ENCODE data around the gene CCDC69.
"Not testable (repeated sequence)": the region's sequence is repeated elsewhere in the genome, so short reads cannot be mapped to it uniquely, and the experiment has no call there.

Gene CCDC69

DNA sequence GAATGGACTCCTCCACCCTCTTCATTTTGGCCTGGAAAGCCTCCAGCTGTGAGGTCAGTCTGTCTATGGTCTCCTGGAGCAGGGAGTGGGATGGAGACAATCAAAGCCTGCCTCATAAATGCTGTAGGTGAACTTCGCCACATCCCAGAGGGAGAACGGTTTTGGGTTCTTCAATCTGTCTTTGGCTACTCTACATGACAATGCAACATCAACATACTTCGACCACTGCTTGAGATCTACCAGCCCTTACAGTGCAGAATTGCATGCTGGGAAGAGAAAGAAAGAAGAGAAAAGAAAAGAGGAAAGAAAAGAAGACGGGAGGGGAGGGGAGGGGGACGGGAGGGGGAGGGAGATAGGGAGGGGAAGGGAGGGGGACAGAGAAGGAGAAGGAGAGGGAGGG lies 37.8 kb downstream of the CCDC69 start:
- no peak for DNase-seq

GRCh38 chr5:151184316-151185042 lies 39.4 kb downstream of the CCDC69 start:
- DNase-seq = no peak

GRCh38 chr5:151183456-151184245 lies 40.2 kb downstream of the CCDC69 start:
- DNase-seq = no peak

DNA sequence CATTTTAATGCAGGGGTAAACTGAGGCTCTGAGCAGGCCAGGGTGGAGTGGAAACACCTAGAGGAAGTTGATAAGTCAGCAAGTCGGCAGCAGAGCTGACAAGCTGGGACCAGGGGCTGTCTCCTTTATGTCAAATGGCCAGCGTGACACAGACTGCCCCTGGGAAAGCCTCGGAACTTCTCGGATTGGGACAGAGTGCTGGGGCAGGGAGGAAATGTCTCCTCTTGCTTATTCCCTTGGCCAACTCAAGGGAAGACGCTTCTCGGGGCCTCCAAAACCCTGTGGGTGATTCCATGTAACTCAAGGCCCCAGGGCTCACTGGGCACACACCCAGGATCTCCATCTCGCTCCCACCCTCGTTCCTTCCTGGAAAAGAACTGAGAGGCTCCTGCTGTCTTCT lies 40.9 kb downstream of the CCDC69 start:
- no peak for DNase-seq

- DNase-seq = no peak
These were observed 41.4 kb downstream of the CCDC69 start for GRCh38 chr5:151182524-151182900.

DNA sequence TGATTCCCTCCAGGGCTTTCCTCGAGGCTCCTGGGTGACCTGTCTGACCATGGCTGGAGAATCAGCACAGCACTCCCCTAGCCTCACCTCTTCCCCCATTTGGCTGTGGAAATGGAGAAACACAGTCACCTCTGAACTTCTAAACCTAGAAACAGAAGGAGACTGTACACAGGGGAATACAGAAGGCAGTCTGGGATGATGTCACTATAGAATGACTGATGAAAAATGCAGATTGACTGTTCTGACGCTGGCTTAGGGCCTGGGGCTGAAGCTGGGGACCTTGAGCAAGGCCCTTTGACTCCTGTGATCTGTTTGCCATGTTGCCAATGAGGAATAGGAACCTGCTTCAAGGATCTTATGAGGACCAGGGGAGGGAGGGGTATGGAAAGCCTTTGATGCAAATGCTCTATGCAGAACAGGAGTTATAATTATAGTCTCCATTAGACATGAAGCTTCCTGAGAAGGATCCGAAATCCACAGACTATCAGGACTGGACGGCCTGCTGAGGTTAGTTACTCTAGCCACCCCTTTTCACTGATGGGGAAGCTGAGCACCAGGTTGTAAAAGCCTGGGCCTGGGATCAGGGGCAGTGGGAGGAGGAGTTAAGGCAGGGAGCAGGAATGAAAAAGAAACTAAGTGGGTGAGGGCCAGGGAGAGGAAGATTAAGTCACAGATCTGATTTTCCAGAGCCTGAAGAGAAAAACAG lies 41.9 kb downstream of the CCDC69 start:
- no peak for DNase-seq

DNA sequence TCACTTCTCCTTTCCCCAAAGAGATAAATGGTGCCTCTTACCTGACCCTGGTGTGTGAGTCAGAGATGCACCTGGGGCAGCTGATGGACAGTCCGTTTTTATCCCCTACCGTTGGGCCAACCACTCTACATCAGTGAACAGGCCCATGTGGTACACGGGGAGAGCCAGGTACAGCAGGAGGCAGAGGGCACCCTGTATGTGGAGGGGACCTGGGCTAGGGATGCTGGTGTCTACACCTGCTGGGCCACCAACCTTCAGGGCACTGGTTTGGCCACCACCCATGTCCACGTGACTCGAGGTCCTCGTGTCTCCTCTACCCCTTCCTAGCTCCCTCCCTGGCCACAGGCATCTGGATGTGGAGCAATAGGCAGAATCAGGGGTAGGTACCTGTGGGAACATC lies 43.6 kb downstream of the CCDC69 start:
- no peak for DNase-seq

- no peak for DNase-seq
These were observed 44.4 kb downstream of the CCDC69 start for GRCh38 chr5:151179489-151179840.

DNA sequence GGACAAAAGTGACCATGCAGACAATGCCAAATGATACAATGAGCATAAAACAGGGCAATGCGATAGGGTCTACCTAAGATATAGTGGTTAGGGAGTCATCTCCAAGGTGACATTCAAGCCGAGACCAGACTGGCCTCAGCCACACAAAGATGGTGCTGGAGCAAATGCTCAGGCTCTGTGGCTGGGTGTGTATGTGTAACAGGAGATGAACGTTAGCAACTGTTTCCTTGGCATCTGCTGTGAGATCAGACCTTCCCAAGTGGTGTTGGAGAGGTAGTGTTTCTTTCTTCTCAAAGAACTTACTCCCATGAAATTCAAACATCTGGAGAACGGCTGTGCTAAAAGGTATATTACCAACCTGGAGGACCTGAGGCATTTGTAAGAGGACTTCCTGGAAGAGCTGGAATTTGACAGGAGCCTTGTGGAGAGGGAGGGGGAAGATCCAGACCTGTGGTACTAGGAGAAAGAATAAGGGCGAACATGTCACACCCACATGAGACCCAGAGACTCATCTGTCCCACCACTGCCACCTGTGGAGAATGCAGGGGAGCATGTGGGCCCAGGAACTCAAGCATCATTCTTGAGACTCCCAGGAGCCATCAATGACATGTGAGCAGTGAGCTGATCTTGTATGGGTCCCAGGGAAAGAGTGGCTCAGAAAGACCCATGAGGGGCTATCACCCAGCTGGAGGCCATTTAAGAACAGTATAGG lies 45.0 kb downstream of the CCDC69 start:
- DNase-seq = no peak

GRCh38 chr5:151178372-151178771 lies 45.5 kb downstream of the CCDC69 start:
- no peak for DNase-seq

DNA sequence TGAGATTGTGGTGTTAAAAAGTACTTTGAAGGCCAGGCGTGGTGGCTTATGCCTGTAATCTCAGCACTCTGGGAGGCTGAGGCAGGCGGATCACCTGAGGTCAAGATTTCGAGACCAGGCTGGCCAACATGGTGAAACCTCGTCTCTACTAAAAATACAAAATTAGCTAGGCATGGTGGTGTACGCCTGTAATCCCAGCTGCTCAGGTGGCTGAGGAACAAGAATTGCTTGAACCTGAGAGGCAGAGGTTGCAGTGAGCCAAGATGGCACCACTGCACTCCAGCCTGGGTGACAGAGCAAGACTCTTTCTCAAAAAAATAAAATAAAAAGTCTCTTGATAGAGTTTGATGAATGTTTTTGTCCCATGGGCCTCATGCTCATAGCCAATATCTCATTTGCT lies 47.6 kb downstream of the CCDC69 start:
- not testable (repeated sequence) for DNase-seq

GRCh38 chr5:151174612-151175101 lies 49.2 kb downstream of the CCDC69 start:
- DNase-seq = no peak

DNA sequence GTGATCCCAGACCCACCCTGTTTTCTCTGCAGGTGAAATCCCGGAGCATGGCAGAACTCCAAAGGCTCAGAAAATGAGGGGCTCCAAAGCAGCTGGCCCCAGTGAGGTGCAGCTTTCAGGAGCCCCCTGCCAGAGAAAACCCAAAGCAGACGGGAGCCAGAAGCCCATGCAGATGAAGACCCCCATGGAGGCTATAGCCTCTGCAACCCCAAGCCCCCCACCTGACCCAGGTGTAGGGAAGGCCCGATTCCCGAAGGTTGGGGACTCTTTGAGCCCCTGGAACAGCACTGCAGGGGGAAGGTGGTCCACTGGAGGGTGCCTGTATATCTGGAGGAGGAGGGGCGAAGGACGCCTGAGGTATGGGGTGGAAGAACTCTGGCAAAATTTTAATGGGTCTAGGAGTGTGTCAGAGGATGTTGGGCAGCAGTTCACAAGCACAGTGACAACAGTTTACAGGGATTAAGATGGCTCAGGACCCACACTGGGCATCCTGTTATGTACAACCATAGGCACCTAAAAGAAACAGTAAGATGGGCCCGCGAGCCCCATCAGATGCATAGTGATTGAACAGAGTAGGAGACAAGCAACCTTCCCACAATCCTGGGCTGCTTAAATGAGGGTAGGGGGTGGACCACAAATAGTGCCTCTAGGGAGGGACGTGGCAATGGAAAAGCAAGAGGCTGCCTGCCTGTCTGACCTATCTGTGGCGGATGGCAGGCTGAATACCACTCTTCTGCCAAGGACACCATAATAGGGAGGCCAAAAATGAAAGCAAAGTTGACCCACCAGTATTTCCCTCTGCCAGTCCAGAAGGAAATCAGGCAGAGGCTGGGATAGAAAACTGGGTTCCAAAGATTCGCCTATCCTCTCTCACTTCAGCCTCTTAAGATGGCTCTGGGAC lies 49.9 kb downstream of the CCDC69 start:
- no peak for DNase-seq

DNA sequence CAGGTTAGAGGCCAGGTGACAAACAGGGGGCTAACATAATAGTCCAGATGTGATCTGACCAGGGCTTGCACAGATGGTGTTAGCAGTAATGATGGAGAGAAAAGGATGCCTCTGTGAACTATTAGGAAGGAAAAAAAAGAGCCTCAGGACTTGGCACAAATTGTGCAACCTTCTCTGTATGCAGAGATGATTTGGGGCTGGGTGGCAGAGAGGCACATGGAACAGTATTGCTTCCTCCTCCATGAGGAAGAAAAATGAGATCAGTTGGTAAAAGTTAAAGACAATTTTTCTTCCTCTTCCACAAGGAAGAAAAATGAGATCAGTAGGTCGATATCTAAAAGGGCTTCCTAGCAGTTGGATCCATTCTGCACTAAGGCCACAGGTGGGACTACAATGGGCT lies 52.4 kb downstream of the CCDC69 start:
- DNase-seq = no peak

DNA sequence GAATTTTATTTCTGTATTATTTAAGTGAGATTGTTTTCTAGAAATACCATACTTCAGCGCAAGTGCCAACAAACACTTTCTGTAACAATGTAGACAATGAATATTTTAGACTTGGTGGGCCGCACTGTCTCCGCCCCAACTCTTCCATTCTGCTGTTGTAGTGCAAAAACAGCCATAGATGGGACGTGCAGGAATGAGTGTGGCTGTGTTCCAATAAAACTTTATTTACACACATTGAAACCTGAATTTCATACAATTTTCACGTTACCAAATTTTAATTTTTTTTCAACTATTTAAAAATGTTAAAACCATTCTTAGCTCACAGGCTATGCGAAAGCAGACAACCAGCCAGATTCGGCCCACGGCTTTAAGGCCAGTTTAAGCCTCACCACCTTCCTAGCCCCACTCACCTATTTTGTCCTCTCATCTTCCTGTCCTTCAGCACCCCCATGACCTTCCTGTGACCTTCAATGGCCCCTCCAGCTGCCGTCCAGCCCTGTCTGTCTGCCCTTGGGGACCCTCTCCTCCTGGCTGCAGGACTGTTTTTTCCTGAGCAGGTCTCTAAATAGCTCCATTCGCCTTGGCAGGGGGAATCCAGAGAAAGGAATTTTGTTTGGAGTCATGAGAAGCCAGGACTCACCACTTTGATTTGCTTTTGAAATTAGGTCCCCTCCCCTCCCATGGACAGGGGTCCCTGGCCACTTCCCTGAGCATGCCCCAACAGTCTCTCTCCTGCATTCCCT lies 55.1 kb downstream of the CCDC69 start:
- DNase-seq = no peak

- no peak for DNase-seq
These were observed 56.9 kb downstream of the CCDC69 start for GRCh38 chr5:151167022-151167421.

DNA sequence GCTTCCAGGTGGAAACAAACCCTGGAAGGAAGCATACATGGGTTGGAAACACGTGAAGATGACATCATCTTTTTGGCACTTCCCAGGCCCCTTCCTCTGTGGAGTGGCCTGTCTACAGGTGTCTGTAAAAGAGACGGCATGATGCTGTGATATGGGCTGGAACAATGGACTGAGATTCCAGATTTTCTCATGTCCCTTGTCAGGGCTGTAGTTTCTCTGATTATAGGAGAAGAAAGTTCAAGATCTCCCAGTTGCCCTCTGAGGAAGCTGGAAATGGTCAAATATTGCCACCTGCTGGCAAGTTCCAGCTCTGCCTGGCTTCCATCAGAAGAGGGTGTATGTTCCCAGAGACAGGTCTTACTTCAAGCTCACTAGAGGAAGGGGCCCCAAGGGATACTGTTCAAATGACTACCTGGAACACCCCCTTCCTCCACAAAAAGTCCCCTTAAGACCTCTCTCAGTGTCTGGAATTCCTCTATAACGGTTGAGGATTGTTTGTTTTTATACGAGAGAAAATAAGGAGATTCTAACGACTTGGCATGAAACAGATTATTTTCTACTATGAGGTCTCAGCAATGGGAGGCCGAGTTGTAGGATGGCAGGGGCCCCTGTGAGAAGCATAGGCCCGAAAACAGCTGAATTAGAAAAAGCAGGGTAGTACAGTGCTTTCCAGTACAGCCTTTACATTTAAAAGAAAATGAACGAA lies 59.1 kb downstream of the CCDC69 start:
- peak; percentile 74 for DNase-seq

DNA sequence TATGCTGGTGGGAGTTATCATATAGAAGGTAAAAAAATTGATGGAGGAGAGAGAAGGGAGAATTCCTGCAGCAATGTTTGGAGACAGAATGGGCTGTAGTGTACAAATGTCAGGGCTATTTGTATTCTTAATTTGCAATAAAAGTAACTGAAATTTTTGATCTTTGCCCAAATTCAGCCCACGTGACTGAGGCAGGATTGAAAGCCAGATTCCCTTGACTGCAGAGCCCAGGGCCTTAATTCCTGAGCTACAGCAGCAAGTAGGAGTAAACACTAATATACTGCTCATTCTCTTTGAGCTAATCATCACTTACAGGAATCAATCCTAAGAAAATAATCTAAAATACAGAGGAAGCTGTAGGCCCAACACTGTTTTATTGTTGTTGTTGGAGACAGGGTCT lies 61.1 kb downstream of the CCDC69 start:
- no peak for DNase-seq

GRCh38 chr5:151159649-151160373 lies 64.1 kb downstream of the CCDC69 start:
- no peak for DNase-seq

DNA sequence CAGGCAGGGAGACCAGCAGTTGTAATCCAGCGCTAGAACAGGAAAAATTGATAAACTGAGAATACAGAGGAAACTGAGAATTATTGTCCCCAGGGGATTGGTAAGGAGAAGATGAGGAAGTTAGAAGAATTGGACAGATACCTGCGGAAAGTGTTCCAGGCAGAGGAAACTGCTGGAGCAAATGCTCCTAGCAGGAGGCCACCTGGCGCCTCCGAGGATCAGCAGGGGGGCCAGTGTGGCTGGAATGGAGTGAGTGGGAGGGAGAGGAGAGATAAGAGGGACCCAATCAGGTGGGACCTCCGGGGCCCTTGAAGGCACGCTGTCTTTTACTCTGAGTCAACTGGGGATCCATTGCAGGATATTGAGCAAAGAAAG lies 65.6 kb downstream of the CCDC69 start:
- no peak for DNase-seq
